NCI-H524 treated with DMSO at 0.1 percent for 48 hours (cell line): ENCODE data around the gene FIBCD1.
"Not testable (repeated sequence)": the region's sequence is repeated elsewhere in the genome, so short reads cannot be mapped to it uniquely, and the experiment has no call there.

Experiments used
- DNase-seq: peaks from one replicate; lab custom pipeline; 2025; lab: John Stamatoyannopoulos, UW

FIBCD1 gene

GRCh38 chr9:130921989-130922892, 16.8 kb downstream of the FIBCD1 start:
- DNase-seq, result no peak

GRCh38 chr9:130921300-130921988, 17.6 kb downstream of the FIBCD1 start:
- no peak for DNase-seq

- no peak for DNase-seq
These were observed 18.2 kb downstream of the FIBCD1 start for GRCh38 chr9:130920762-130921299.

- no peak for DNase-seq
These were observed 18.8 kb downstream of the FIBCD1 start for GRCh38 chr9:130920233-130920632.

- DNase-seq, result no peak
These were observed 19.4 kb downstream of the FIBCD1 start for GRCh38 chr9:130919559-130920145.

- DNase-seq, result no peak
These were observed 20.1 kb downstream of the FIBCD1 start for GRCh38 chr9:130918826-130919558.

- DNase-seq, result no peak
These were observed 20.8 kb downstream of the FIBCD1 start for GRCh38 chr9:130918101-130918825.

GRCh38 chr9:130917168-130917960, 21.7 kb downstream of the FIBCD1 start:
- no peak for DNase-seq

- DNase-seq, result no peak
These were observed 24.0 kb downstream of the FIBCD1 start for GRCh38 chr9:130915096-130915447.

- no peak for DNase-seq
These were observed 24.5 kb downstream of the FIBCD1 start for GRCh38 chr9:130914417-130915095.

- DNase-seq, result no peak
These were observed 25.2 kb downstream of the FIBCD1 start for GRCh38 chr9:130913599-130914416.

- no peak for DNase-seq
These were observed 26.0 kb downstream of the FIBCD1 start for GRCh38 chr9:130912932-130913598.

GRCh38 chr9:130911254-130912049, 27.6 kb downstream of the FIBCD1 start:
- DNase-seq, result no peak

GRCh38 chr9:130910670-130911069, 28.4 kb downstream of the FIBCD1 start:
- not testable (repeated sequence) for DNase-seq

- not testable (repeated sequence) for DNase-seq
These were observed 29.0 kb downstream of the FIBCD1 start for GRCh38 chr9:130910041-130910440.

- DNase-seq, result no peak
These were observed 30.1 kb downstream of the FIBCD1 start for GRCh38 chr9:130908878-130909355.

- no peak for DNase-seq
These were observed 30.7 kb downstream of the FIBCD1 start for GRCh38 chr9:130908146-130908877.
